SJSA1 (cell line): ENCODE results near the gene GTSE1. TPM values are rescaled to one million over a fixed set of nuclear protein-coding genes. Genes with fewer than 3 reads are reported as not detected.
"Not testable (repeated sequence)": the region's sequence is repeated elsewhere in the genome, so short reads cannot be mapped to it uniquely, and the experiment has no call there.

Experiments used
- DNase-seq, 2 experiments: peaks; one replicate each; pipeline ENCODE4 v3.0.0-alpha.2; 2015 to 2020; ENCODE audit warnings: low spot score in 2 of 2, low read depth in 1 of 2
- H3K27ac ChIP-seq: fragments of 250-450 bp; sonication (Bioruptor Pico); 2 replicates; pipeline ENCODE4 v1.5.1; 2020; ENCODE audit warnings: mild to moderate bottlenecking, moderate library complexity
- H3K27me3 ChIP-seq: fragments of 250-450 bp; sonication (Bioruptor Pico); replicated peaks from 2 replicates; pipeline ENCODE4 v1.5.1; 2020; ENCODE audit warnings: mild to moderate bottlenecking, moderate library complexity
- H3K36me3 ChIP-seq: fragments of 250-450 bp; sonication (Bioruptor Pico); 2 replicates; pipeline ENCODE4 v1.5.1; 2020; ENCODE audit warnings: mild to moderate bottlenecking
- H3K4me1 ChIP-seq: fragments of 250-450 bp; sonication (Bioruptor Pico); replicated peaks from 2 replicates; pipeline ENCODE4 v1.6.1; 2021; ENCODE audit warnings: mild to moderate bottlenecking
- H3K4me3 ChIP-seq: fragments of 250-450 bp; sonication (Bioruptor Pico); 2 replicates; pipeline ENCODE4 v1.5.1; 2020; ENCODE audit warnings: mild to moderate bottlenecking
- H3K9me3 ChIP-seq: fragments of 250-450 bp; sonication (Bioruptor Pico); replicated peaks from 2 replicates; pipeline ENCODE4 v1.5.1; 2020; ENCODE audit warnings: mild to moderate bottlenecking
- total RNA-seq: library from RNA; depleted of rRNA; stranded (reverse); fragments of >200 nt; shearing (Covaris generic); gene quantifications from 2 replicates; pipeline ENCODE4 v1.2.3, GENCODE V29; 2014

The GTSE1 gene
- total RNA-seq, 1 experiment from 2014 or later = 36.2 TPM

GRCh38 chr22:46293577-46294260, 3.0 kb upstream of the GTSE1 start:
- DNase-seq = no peak
- Histone ChIP-seq H3K4me3 (no peak overlapping the region), H3K27me3 (no peaks in the 10 kb centered on the region), H3K9me3 (no peaks in the 10 kb centered on the region), H3K4me1 (peaks cover 25% of the 10 kb centered on the region), H3K27ac (no peak overlapping the region), H3K36me3 (peaks cover 40% of the 10 kb centered on the region)

- Histone ChIP-seq H3K27ac (no peak overlapping the region), H3K27me3 (no peaks in the 10 kb centered on the region), H3K4me3 (no peak overlapping the region), H3K36me3 (peaks cover 49% of the 10 kb centered on the region), H3K4me1 (peaks cover 25% of the 10 kb centered on the region), H3K9me3 (no peaks in the 10 kb centered on the region)
- DNase-seq = no peak
These were observed 1.9 kb upstream of the GTSE1 start for GRCh38 chr22:46294784-46295183.

- DNase-seq = no peak
- no peaks in the 10 kb centered on the region for H3K27me3 ChIP-seq
- peaks cover 25% of the 10 kb centered on the region for H3K4me1 ChIP-seq
- H3K36me3 ChIP-seq = peaks cover 55% of the 10 kb centered on the region
- no peaks in the 10 kb centered on the region for H3K9me3 ChIP-seq
- peak overlapping the region; percentile 84 for H3K27ac ChIP-seq
- H3K4me3 ChIP-seq = peak overlapping the region; percentile 80
These were observed 1.2 kb upstream of the GTSE1 start for GRCh38 chr22:46295277-46295971.

GRCh38 chr22:46297151-46297812, 612 bp downstream of the GTSE1 start:
- Histone ChIP-seq H3K27ac (peak overlapping the region; percentile 84), H3K4me3 (peak overlapping the region; percentile 80), H3K9me3 (no peaks in the 10 kb centered on the region), H3K36me3 (peaks cover 56% of the 10 kb centered on the region), H3K4me1 (peaks cover 25% of the 10 kb centered on the region), H3K27me3 (no peaks in the 10 kb centered on the region)
- DNase-seq = peak in 1 of 2 experiments; percentile 61

GRCh38 chr22:46299101-46299500, 2.4 kb downstream of the GTSE1 start:
- peaks cover 33% of the 10 kb centered on the region for H3K4me1 ChIP-seq
- H3K27me3 ChIP-seq = no peaks in the 10 kb centered on the region
- H3K27ac ChIP-seq = no peak overlapping the region
- H3K36me3 ChIP-seq = peaks cover 67% of the 10 kb centered on the region
- H3K9me3 ChIP-seq = no peaks in the 10 kb centered on the region
- DNase-seq = no peak
- no peak overlapping the region for H3K4me3 ChIP-seq

- H3K27me3 ChIP-seq = no peaks in the 10 kb centered on the region
- H3K4me3 ChIP-seq = no peak overlapping the region
- DNase-seq = no peak
- peaks cover 81% of the 10 kb centered on the region for H3K36me3 ChIP-seq
- H3K27ac ChIP-seq = no peak overlapping the region
- H3K9me3 ChIP-seq = no peaks in the 10 kb centered on the region
- H3K4me1 ChIP-seq = peaks cover 28% of the 10 kb centered on the region
These were observed 3.8 kb downstream of the GTSE1 start for GRCh38 chr22:46300491-46300890.

- H3K4me1 ChIP-seq = peaks cover 9% of the 10 kb centered on the region
- peaks cover 90% of the 10 kb centered on the region for H3K36me3 ChIP-seq
- H3K4me3 ChIP-seq = no peak overlapping the region
- DNase-seq = no peak
- H3K27ac ChIP-seq = no peak overlapping the region
- no peaks in the 10 kb centered on the region for H3K9me3 ChIP-seq
- no peaks in the 10 kb centered on the region for H3K27me3 ChIP-seq
These were observed 6.8 kb downstream of the GTSE1 start for GRCh38 chr22:46303347-46303965.

- DNase-seq = no peak
- no peaks in the 10 kb centered on the region for H3K9me3 ChIP-seq
- no peaks in the 10 kb centered on the region for H3K27me3 ChIP-seq
- peaks cover 2% of the 10 kb centered on the region for H3K4me1 ChIP-seq
- no peak overlapping the region for H3K27ac ChIP-seq
- no peak overlapping the region for H3K4me3 ChIP-seq
- H3K36me3 ChIP-seq = peaks cover 92% of the 10 kb centered on the region
These were observed 11.8 kb downstream of the GTSE1 start for GRCh38 chr22:46308283-46308988.

GRCh38 chr22:46309526-46310085, 12.9 kb downstream of the GTSE1 start:
- DNase-seq = no peak
- Histone ChIP-seq H3K4me1 (no peaks in the 10 kb centered on the region), H3K4me3 (no peak overlapping the region), H3K9me3 (no peaks in the 10 kb centered on the region), H3K36me3 (peaks cover 92% of the 10 kb centered on the region), H3K27me3 (no peaks in the 10 kb centered on the region), H3K27ac (no peak overlapping the region)

- H3K27ac ChIP-seq = no peak overlapping the region
- H3K27me3 ChIP-seq = no peaks in the 10 kb centered on the region
- no peaks in the 10 kb centered on the region for H3K9me3 ChIP-seq
- no peak for DNase-seq
- no peak overlapping the region for H3K4me3 ChIP-seq
- H3K4me1 ChIP-seq = no peaks in the 10 kb centered on the region
- peaks cover 94% of the 10 kb centered on the region for H3K36me3 ChIP-seq
These were observed 15.4 kb downstream of the GTSE1 start for GRCh38 chr22:46312056-46312455.

GRCh38 chr22:46312848-46313247, 16.2 kb downstream of the GTSE1 start:
- H3K36me3 ChIP-seq = peaks cover 94% of the 10 kb centered on the region
- H3K27ac ChIP-seq, DNase-seq, H3K4me1 ChIP-seq, H3K4me3 ChIP-seq, H3K27me3 ChIP-seq, H3K9me3 ChIP-seq: not testable (repeated sequence)

- H3K27me3 ChIP-seq = no peaks in the 10 kb centered on the region
- no peak overlapping the region for H3K4me3 ChIP-seq
- no peak overlapping the region for H3K27ac ChIP-seq
- DNase-seq = no peak
- H3K4me1 ChIP-seq = no peaks in the 10 kb centered on the region
- no peaks in the 10 kb centered on the region for H3K9me3 ChIP-seq
- peaks cover 94% of the 10 kb centered on the region for H3K36me3 ChIP-seq
These were observed 19.3 kb downstream of the GTSE1 start for GRCh38 chr22:46315976-46316375.

- H3K27me3 ChIP-seq = no peaks in the 10 kb centered on the region
- H3K9me3 ChIP-seq = no peaks in the 10 kb centered on the region
- H3K27ac ChIP-seq = no peak overlapping the region
- peaks cover 91% of the 10 kb centered on the region for H3K36me3 ChIP-seq
- H3K4me3 ChIP-seq = no peak overlapping the region
- DNase-seq = no peak
- no peaks in the 10 kb centered on the region for H3K4me1 ChIP-seq
These were observed 21.0 kb downstream of the GTSE1 start for GRCh38 chr22:46317646-46318045.
